Stimulated activated CD4-positive, alpha-beta T cell treated with anti-CD3 and anti-CD28 coated beads, Interleukin-15, amount 100 ng/mL, for 1 hour (primary cell): ENCODE measurements around the gene BARHL1.

Experiments
- DNase-seq, 2 donors: peaks; one replicate each; pipeline ENCODE4 v3.0.0-alpha.2; 2020; ENCODE audit warnings: low read depth in 1 of 2, low spot score in 1 of 2

Gene BARHL1

DNA sequence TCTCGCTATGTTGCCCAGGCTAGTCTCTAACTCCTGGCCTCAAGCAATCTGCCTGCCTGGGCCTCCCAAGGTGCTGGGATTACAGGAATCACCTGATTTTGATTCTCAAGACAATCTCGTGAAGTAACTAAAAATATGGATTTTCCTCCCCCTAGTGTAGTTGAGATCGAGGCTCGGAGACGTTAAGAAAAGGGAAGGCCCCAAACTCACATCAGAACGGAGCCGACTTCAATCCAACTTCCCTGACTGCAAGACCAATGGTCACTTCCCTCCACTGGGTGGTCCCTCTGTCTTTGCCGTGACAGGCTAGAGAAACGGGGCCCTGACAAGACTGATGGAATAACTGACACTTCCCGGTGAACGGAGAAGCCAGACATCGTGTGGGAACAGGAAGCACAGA lies 28.3 kb downstream of the BARHL1 start:
- no peak for DNase-seq

DNA sequence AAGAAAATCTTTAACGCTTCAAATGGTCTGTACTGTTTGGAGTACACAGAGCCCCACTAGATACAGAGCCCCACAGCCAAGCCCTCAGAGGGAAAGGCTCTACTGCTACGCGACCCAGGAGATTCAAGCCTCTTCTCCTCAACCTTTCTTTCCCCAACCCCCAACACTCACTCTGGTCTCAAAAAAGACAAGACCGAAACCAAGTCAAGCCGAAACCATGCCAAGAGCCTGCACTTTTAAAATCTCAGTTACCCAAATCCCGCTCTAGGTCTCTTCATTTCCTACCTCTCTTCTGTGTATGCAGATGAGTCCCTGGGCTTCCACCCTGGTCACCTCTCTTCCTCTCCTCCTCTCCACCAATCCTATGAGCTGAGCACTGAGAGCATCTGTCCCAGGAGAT lies 31.9 kb downstream of the BARHL1 start:
- no peak for DNase-seq

DNA sequence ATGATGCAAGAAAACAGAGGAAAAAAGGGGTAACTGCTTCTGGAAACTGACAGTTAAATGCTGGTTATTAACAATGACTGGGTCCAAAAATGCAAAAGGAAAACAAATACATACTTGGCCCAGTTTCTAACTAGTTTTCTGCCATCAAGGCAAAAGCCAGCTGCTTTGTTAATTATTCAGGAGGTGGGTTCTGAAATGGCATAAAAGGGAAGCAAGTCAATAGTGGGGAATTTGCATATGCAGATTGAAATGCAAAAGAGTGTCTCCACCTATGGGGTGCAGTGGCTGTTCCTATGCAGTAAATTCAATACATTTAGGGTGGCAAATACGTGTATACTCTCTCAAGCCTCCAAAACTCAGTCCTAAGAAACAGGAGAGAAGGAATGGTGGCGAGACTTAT lies 33.4 kb downstream of the BARHL1 start:
- no peak for DNase-seq

DNA sequence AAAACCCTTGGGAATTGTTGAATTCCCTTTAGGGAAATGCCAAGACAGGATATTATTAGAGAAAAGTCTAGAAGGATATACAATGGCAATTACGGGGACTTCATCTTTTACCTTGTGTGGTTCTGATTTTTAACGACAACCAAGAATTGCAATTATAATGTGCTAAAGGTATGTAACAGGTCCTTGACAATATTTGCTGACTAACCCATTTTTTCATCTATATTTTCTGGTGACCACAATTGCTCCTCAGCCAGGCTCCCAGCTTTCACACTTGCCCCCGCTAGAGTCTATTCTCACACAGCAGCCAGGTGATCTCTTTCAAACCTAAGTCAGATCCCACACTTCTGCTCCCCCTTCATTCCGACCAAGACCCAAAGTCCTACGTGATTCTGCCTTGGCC lies 34.3 kb downstream of the BARHL1 start:
- DNase-seq, result no peak

GRCh38 chr9:132622159-132622558 lies 39.8 kb downstream of the BARHL1 start:
- no peak for DNase-seq

DNA sequence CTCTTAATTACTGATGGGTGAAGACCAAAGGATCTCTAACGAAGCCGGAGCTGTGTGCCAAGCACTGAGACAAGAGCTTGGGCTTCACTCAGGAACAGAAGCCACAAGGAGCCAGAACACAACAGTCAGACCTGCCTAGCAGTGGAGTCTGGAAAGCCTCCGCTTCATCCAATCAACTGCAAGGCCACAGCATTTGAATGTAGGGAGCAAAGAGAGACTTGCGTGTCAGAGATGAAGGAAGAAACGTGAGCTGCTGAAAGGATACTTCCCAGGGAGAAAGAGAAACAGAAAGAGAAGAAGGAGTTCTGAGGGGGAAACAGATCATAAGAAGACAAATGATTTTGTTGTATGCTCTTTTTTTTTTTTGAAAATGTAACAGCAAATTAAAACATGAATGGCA lies 43.9 kb downstream of the BARHL1 start:
- DNase-seq, result no peak

DNA sequence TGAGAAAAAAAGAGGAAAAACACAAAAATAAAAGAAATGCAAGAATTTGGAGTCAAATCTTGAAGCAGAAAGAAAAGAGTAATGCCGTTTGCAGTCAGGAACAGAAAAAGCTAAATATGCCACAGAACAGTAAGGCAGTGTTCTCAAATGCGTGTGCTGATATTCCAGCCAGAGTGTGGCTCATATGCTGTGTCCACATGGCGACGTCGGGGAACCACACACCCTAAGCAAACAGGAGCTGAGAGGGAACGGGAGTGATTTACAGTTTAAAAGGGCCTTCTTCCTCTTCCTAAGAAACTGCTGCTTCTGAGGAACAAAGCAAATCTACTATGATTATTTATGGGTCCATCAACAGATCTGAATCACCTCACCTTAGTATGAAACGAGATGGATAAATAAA lies 44.7 kb downstream of the BARHL1 start:
- no peak for DNase-seq

GRCh38 chr9:132627594-132627993 lies 45.2 kb downstream of the BARHL1 start:
- DNase-seq, result no peak

DNA sequence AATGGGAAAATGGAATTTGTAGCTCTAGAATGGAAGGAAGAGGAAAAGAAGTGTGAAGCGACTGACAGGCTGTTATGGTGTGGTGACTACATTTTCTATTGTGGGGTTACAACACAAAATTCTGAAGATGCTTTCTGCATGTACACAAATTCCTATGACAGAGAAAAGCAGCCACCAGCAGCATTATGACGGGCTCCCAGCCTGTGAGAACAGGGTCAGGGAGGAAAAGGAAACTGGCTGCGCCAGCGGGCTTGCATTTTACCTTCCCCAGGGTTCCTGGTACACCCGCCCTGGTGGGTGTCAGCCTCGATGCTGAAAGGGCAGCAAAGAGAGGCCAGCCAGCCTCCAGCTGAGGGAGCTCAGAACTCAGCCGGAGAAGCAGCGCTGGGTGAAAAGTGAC lies 46.3 kb downstream of the BARHL1 start:
- no peak for DNase-seq

GRCh38 chr9:132630116-132630515 lies 47.7 kb downstream of the BARHL1 start:
- DNase-seq, result no peak

GRCh38 chr9:132630811-132631210 lies 48.4 kb downstream of the BARHL1 start:
- DNase-seq, result no peak

- DNase-seq, result no peak
Observed at GRCh38 chr9:132631280-132631679, 48.9 kb downstream of the BARHL1 start.

DNA sequence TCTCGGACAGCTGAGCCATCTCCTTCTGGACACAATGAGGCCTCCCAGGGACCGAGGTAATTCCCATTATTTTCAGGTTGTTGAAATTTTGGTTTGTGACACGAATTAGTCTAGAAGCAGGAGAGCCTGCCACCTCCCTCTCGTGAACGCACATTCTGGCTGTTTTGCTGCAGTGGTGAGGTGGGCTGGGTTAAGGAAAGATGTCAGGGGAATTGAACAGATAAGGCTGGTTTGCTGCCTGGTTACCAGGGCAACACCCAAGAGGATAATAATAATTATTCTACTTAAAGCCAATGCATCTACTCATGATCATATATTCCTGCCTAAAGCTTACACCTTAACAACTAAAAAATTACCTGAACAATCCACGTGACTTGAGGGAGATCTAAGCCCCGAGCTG lies 49.3 kb downstream of the BARHL1 start:
- no peak for DNase-seq

DNA sequence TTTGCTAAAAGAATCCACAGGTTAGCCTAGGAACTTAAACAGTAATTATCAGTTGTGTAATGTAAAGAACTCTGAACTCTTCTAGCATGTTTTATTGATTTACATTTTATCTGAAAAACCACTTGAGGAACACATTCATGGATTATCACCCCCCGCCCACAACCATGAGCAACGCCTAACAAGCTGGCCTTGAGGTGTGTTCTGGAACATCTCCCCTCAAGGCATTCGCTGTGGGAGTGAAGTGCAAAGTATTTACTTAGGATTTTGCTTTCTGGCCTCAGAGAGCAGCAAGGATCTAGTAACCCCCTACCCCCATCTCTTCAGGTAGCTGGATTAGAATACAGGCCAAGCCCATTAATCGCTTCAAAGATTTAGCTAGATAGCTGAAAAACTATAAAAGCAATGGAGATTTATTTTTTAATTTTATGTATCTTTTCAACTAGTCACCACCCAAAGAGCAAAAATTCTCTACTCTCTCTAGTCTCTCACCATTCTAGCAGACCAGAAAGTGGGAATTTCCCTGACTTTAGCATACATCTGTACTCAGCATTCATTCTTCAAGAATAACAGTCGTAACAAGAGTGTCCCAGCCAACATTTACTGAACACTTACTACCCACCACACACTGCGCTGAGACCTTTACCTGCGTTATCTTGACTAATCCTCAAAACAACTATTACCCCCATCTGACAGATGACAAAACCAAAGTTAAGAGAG lies 50.2 kb downstream of the BARHL1 start:
- no peak for DNase-seq

DNA sequence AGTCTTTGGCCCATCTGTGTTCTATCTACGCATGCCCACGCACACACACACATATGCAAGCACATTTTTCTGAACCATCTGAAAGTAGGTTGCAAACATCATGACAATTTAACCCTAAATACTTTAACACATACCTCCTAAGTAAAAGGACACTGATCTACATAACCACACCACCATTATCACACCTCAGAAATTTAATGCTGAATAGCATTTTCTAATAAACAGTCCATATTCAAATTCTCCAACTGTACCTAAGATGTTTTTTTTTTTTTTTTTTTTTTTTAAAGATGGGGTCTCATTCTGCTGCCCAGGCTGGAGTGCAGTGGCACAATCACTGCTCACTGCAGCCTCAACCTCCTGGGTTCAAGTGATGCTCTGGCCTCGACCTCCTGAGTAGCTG lies 51.9 kb downstream of the BARHL1 start:
- DNase-seq, result no peak

DNA sequence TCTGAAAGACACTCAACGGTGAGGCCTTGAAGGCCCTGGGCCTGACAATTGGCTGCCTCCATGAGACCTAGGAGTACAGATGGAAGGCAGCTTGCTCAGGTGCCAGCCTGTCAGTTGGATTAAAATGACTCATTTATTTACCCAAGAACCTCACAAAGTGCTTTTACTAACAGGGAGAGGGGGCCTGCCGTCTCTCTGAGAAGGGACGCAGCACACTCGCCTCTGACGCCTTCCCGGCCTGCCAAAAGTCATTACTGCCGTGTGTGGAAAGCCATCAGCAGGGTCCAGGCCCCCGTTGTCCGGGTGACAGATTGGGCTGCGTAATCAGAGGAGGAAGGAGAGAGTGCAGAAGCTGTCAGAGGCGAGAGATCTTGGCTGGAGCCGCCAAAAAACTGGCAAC lies 54.9 kb downstream of the BARHL1 start:
- no peak for DNase-seq

- no peak for DNase-seq
Observed at GRCh38 chr9:132637801-132638200, 55.4 kb downstream of the BARHL1 start.

GRCh38 chr9:132638240-132638639 lies 55.8 kb downstream of the BARHL1 start:
- DNase-seq, result no peak

GRCh38 chr9:132639322-132639721 lies 56.9 kb downstream of the BARHL1 start:
- DNase-seq, result no peak
